HepG2 (cell line): Measurements from ENCODE around the gene MAFB. TPM values are rescaled to one million over a fixed set of nuclear protein-coding genes. Genes with fewer than 3 reads are reported as not detected.
A peak's percentile ranks its signal among the peaks of the same experiment; 100 is the strongest.

Source experiments
- CREBL2 ChIP-seq: sonication (generic); formaldehyde crosslinking; IDR thresholded peaks from 2 replicates; pipeline ENCODE4 v1.8.1; 2023; ENCODE audit warnings: missing genetic modification reagents, mild to moderate bottlenecking, borderline replicate concordance
- FOXP4 ChIP-seq: sonication (generic); formaldehyde crosslinking; IDR thresholded peaks from 2 replicates; pipeline ENCODE4 v1.4.0; 2020; ENCODE audit warnings: missing genetic modification reagents
- HNF1B ChIP-seq: sonication (generic); formaldehyde crosslinking; IDR thresholded peaks from 2 replicates; pipeline ENCODE4 v1.5.1; 2020; ENCODE audit warnings: mild to moderate bottlenecking, moderate library complexity, missing genetic modification reagents
- MTF2 ChIP-seq: sonication (generic); formaldehyde crosslinking; IDR thresholded peaks from 2 replicates; pipeline ENCODE4 v1.5.0; 2020; ENCODE audit warnings: missing genetic modification reagents, borderline replicate concordance
- RFX5 ChIP-seq: IDR thresholded peaks from 2 replicates; pipeline ENCODE4 v1.6.1; 2011; ENCODE audit warnings: low read depth, low read length, improper control_type of control experiment
- THAP7 ChIP-seq: sonication (generic); formaldehyde crosslinking; IDR thresholded peaks from 2 replicates; pipeline ENCODE4 v1.8.1; 2023; ENCODE audit warnings: mild to moderate bottlenecking, missing genetic modification reagents
- THRA ChIP-seq: sonication (generic); formaldehyde crosslinking; IDR thresholded peaks from 2 replicates; pipeline ENCODE4 v1.4.0; 2020; ENCODE audit warnings: missing genetic modification reagents, borderline replicate concordance
- WIZ ChIP-seq: sonication (generic); formaldehyde crosslinking; IDR thresholded peaks from 2 replicates; pipeline ENCODE4 v1.5.1; 2020; ENCODE audit warnings: mild to moderate bottlenecking, missing genetic modification reagents
- ZKSCAN1 ChIP-seq: fragments of 150-350 bp; IDR thresholded peaks from 2 replicates; pipeline ENCODE4 v1.6.1; 2014; ENCODE audit warnings: low read length
- ZNF318 ChIP-seq: sonication (generic); formaldehyde crosslinking; IDR thresholded peaks from 2 replicates; pipeline ENCODE4 v1.4.0; 2020; ENCODE audit warnings: mild to moderate bottlenecking, missing genetic modification reagents
- ZSCAN5A ChIP-seq: sonication (generic); formaldehyde crosslinking; IDR thresholded peaks from 2 replicates; pipeline ENCODE4 v1.8.0; 2022; ENCODE audit warnings: mild to moderate bottlenecking, missing genetic modification reagents, borderline replicate concordance
- polyA plus RNA-seq, 8 experiments: library from polyadenylated mRNA; depleted of rRNA in 3 of 8; stranded (reverse) in 7 of 8; unstranded in 1 of 8; fragments of >200 nt; fragmentation: Illumina TruSeq in 4 of 8; extraction: Trizol in 4 of 8; gene quantifications; 2 replicates each; pipeline versions ENCODE4 v1.2.1 to v1.2.3, GENCODE V29; 2011 to 2016; ENCODE audit warnings: low read depth in 4 of 8, missing spikeins in 1 of 8, mixed read lengths in 1 of 8; ENCODE audit not compliant: insufficient read depth in 1 of 8
- total RNA-seq, 5 experiments: library from RNA; depleted of rRNA; stranded (reverse); fragments of >200 nt; fragmentation: Illumina TruSeq; extraction: Trizol; gene quantifications; 2 replicates each; pipeline ENCODE4 v1.2.3, GENCODE V29; 2016; ENCODE audit warnings: low read depth in 1 of 5

Gene MAFB
- total and polyA plus RNA-seq, 2 of the 13 experiments (the other 11 are each of a cell fraction or from before 2014, with no cell fraction given): 0.08 to 0.11 TPM

GRCh38 chr20:40689100-40689942 is at the start of gene MAFB (continued):
- no peak for TF ChIP-seq FOXP4
- peak; percentile 61; the same call in 1 of the 2 replicates for TF ChIP-seq THAP7
- TF ChIP-seq RFX5: no peak
- no peak for TF ChIP-seq THRA (CRISPR knock-in tag)
- TF ChIP-seq ZSCAN5A (CRISPR knock-in tag): no peak
- no peak for TF ChIP-seq HNF1B (CRISPR knock-in tag)
- no peak for TF ChIP-seq ZNF318 (CRISPR knock-in tag)
- TF ChIP-seq MTF2 (CRISPR knock-in tag): no peak
- no peak for TF ChIP-seq CREBL2 (CRISPR knock-in tag)
- no peak for TF ChIP-seq WIZ
- TF ChIP-seq ZKSCAN1: no peak
